ENCODE results near the gene SUV39H2.
"Not testable (repeated sequence)": the region's sequence is repeated elsewhere in the genome, so short reads cannot be mapped to it uniquely, and the experiment has no call there.

Gene SUV39H2

GRCh38 chr10:14878266-14879123 is at the start of gene SUV39H2:
Gene SUV39H2, plus strand, starts transcription at chr10:14878866. Its CDS starts 23 bp downstream, at chr10:14878889.
- peak; percentile 94 for DNase-seq (ENCODE audit: low spot score)

DNA sequence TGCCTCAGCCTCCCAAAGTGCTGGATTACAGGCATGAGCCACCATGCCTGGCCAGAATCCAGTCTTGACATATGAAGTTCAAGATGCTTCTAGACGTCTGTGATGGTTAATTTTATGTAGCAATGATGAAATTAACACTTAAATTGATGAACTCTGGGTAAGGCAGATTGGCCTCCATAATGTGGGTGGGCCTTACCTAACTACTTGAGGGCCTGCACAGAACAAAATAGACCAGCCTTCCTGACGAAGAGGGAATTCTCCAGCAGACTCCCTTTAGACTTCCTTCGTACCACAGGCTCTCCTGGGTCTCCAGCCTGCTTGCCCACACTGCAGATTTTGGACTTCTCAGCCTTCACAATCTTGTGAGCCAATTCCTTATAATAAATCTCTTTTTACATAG is 45.6 kb upstream of the SUV39H2 start:
- no peak for DNase-seq (ENCODE audit: low spot score)

DNA sequence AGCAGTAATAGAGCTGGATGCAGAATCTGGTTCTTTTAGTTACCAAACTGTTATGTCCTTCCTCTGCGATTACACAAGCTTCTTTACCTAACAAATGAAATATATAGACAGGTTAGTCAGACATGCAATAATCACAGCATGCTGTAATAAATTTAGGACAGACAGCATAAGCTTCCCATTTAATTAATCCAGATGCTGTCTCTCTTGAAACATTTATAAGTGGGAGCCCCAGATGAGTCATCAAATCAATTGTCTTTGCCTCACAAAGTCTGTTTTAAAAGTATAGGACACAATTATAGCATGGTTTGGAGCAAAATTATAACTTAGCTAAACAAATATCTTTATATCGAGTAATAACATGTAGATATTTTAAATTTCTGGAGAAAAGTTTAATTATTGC is 42.5 kb upstream of the SUV39H2 start:
- no peak for DNase-seq (ENCODE audit: low spot score)

- DNase-seq (ENCODE audit: low spot score), result no peak
Observed at GRCh38 chr10:14837003-14837756, 41.5 kb upstream of the SUV39H2 start.

- peak; percentile 100 for DNase-seq (ENCODE audit: low spot score)
Observed at GRCh38 chr10:14837757-14838581, 40.7 kb upstream of the SUV39H2 start, which contains the start of the genes CDNF, HSPA14 and MSANTD7. Gene CDNF, minus strand, starts transcription at chr10:14838037. Its CDS starts 91 bp downstream, at chr10:14837946. Gene HSPA14, plus strand, starts transcription at chr10:14838306. Its CDS starts 97 bp downstream, at chr10:14838403. Gene MSANTD7, plus strand, starts transcription at chr10:14838306. Its CDS starts 3,979 bp downstream, at chr10:14842285.

- DNase-seq (ENCODE audit: low spot score), result peak; percentile 5
Observed at GRCh38 chr10:14838582-14839304, 39.9 kb upstream of the SUV39H2 start.

GRCh38 chr10:14839305-14839695 is 39.4 kb upstream of the SUV39H2 start:
- DNase-seq (ENCODE audit: low spot score), result peak; percentile 8

GRCh38 chr10:14840178-14840577 is 38.5 kb upstream of the SUV39H2 start:
- no peak for DNase-seq (ENCODE audit: low spot score)

DNA sequence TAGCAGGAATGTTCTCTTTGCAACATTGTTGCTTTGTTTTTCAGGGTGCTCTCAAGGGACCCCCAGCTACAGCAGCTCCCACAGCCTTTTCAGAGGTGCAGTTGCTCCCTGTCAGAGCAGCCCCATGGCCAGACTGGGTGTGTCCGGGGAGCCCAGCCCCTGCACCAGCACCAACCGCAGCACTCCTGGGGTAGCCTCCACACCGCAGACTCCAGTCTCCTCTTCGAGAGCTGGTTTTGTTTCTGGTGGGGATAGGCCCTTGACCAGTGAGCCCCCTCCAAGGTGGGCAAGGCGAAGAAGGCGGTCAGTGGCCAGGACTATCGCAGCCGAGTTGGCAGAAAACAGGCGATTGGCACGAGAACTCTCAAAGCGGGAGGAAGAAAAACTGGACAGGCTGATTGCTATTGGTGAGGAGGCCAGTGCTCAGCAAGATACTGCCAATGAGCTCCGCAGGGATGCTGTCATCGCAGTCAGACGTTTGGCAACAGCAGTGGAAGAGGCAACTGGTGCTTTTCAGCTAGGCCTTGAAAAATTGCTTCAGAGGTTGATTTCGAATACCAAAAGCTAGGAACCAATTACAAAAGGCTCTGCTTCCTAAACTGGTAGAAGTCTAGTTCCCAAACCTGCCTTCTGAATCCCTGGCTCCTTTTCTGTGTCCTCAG is 35.2 kb upstream of the SUV39H2 start:
- DNase-seq (ENCODE audit: low spot score), result no peak

DNA sequence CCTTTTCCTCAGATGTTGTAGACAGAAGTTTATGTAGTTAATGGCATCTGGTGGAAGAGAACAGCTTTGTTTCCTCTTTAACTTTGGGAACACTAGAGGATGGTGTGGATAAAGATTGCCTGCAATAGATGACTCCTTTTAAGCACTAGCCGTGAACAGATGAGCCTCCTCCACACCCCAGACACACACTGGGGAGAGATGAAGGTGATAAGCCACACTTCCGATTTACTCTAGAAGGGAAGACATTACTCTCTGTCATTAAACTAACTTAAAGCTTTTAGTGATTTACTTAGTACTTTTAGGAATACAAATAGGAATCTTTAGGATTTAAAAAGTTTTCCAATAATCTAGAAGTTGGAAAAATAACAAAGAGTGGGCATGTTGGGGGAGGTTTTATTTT is 33.7 kb upstream of the SUV39H2 start:
- no peak for DNase-seq (ENCODE audit: low spot score)

GRCh38 chr10:14852236-14852635 is 26.4 kb upstream of the SUV39H2 start:
- no peak for DNase-seq (ENCODE audit: low spot score)

- DNase-seq (ENCODE audit: low spot score), result no peak
Observed at GRCh38 chr10:14855453-14855852, 23.2 kb upstream of the SUV39H2 start.

GRCh38 chr10:14858338-14858960 is 20.2 kb upstream of the SUV39H2 start:
- no peak for DNase-seq (ENCODE audit: low spot score)

GRCh38 chr10:14859043-14859442 is 19.6 kb upstream of the SUV39H2 start:
- DNase-seq (ENCODE audit: low spot score), result no peak

DNA sequence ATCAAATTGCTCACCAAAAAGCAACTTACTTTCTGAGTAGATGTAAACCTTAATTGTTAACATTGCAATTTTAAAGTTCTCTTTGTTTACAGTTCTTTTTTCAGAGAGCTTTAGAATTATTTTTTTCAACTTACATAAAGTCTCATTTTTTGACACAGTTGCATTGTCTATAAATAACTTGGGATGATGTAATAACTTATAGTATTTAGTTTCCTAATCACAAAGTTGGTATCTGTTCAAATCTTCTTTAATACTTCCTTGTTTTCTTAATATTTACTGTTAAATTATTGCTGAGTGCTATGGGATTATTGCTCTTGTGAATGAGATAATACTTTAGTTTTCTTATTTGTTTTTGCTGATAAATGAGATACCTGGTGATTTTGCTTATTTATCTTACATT is 18.9 kb upstream of the SUV39H2 start:
- no peak for DNase-seq (ENCODE audit: low spot score)

DNA sequence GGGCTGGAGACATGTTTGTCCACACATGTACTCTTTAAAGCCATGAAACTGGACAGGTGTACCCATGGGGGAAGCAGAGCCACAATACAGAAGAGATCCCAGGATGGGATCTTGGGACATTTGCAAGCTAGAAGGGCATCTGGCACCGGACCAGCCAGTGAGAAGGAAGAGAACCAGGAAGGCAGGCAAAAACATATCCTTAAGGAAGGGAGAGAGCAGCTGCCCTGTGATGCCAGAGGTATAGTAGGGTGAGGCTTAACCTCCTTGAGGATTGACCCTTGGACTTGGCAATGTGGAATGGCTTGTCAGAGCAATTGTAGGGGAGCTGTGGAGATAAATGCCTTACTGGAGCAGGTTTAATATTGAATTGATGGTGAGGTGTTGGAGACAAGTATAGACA is 17.9 kb upstream of the SUV39H2 start:
- DNase-seq (ENCODE audit: low spot score), result no peak

DNA sequence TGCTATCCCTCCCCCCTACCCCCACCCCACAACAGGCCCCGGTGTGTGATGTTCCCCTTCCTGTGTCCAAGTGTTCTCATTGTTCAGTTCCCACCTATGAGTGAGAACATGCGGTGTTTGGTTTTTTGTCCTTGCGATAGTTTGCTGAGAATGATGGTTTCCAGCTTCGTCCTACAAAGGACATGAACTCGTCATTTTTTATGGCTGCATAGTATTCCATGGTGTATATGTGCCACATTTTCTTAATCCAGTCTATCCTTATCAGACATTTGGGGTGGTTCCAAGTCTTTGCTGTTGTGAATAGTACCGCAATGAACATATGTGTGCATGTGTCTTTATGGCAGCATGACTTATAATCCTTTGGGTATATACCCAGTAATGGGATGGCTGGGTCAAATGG is 14.2 kb upstream of the SUV39H2 start:
- not testable (repeated sequence) for DNase-seq (ENCODE audit: low spot score)

DNA sequence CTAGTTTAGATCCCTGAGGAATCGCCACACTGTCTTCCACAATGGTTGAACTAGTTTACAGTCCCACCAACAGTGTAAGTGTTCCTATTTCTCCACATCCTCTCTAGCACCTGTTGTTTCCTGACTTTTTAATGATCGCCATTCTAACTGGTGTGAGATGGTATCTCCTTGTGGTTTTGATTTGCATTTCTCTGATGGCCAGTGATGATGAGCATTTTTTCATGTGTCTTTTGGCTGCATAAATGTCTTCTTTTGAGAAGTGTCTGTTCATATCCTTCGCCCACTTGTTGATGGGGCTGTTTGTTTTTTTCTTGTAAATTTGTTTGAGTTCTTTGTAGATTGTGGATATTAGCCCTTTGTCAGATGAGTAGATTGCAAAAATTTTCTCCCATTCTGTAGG is 13.8 kb upstream of the SUV39H2 start:
- DNase-seq (ENCODE audit: low spot score), result not testable (repeated sequence)

DNA sequence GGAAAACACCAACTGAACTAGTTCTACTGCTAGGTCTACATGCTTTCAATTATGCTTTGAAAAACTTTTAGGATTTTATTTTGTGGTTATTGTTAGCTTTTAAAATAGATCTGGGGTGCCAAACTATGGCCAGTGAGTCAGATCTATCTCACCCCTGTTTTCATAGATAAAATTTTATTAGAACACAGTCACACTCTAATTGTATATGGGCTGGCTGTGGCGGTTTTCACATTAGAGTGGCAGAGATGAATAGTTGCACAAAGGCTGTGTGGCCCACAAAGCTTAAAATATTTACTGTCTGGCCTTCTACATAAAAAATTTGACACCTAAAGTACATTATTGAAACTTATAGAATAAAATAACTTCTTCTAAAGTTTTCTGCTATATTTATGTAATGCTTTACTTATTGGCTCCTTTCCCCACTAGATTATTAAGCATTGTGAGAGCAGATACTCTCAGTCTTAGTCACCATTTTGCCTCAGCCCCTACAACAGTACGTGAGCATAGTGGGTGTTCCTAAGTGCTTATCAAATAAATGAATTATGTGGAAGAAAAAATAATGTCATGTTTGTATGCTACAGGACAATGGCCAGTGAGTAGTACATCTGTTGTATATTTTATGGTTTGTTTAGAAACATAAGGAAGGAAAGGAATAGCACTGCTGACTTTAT is 5.4 kb upstream of the SUV39H2 start:
- peak; percentile 17 for DNase-seq (ENCODE audit: low spot score)

DNA sequence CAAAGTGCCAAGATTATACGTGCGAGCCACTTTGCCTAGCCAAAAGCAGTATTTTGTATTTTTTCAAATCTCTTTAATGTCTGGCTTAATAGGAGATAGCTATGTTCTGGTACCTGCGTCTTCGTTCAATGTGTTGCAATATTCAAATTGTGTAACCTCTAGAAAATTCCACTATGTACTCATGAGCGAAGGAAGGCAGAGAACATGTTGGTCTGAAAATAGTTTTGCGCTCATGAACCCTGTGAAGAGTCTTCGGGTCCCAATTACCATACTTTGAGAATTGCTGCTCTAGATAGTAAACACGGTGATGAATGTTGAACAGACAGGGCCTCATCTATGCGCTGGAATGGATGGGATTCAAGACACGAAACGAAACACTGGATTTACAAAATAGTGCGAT is 2.7 kb upstream of the SUV39H2 start:
- no peak for DNase-seq (ENCODE audit: low spot score)
